Liver (tissue), 9 donors: Measurements from ENCODE around the gene ADAM10. TPM values are rescaled to one million over a fixed set of nuclear protein-coding genes. Genes with fewer than 3 reads are reported as not detected.

ENCODE experiments used
- DNase-seq: peaks from one replicate; pipeline ENCODE4 v3.0.0-alpha.2; 2017; ENCODE audit warnings: low spot score
- H3K27ac ChIP-seq, 2 donors: one replicate each; pipeline ENCODE4 v1.7.0; 2013; ENCODE audit warnings: inconsistent platforms in 2 of 2, low read length in 2 of 2, control low read depth in 1 of 2, low read depth in 1 of 2, mild to moderate bottlenecking in 1 of 2
- H3K27me3 ChIP-seq, 4 donors: one replicate each; pipeline versions ENCODE4 v1.6.1 to v1.7.0; 2013; ENCODE audit warnings: low read length in 3 of 4, inconsistent platforms in 1 of 4, mild to moderate bottlenecking in 1 of 4, moderate library complexity in 1 of 4; ENCODE audit not compliant: control insufficient read depth in 4 of 4, insufficient read depth in 4 of 4
- H3K36me3 ChIP-seq, 4 donors: one replicate each; pipeline versions ENCODE4 v1.6.1 to v1.7.0; 2013; ENCODE audit warnings: low read length in 3 of 4, mild to moderate bottlenecking in 3 of 4, low read depth in 1 of 4, moderate library complexity in 1 of 4; ENCODE audit not compliant: control insufficient read depth in 4 of 4, insufficient read depth in 3 of 4
- H3K4me1 ChIP-seq, 4 donors: one replicate each; pipeline versions ENCODE4 v1.6.1 to v1.7.0; 2013; ENCODE audit warnings: low read length in 3 of 4, mild to moderate bottlenecking in 3 of 4, moderate library complexity in 1 of 4; ENCODE audit not compliant: control insufficient read depth in 4 of 4, insufficient read depth in 4 of 4
- H3K4me3 ChIP-seq, 3 donors: one replicate each; pipeline versions ENCODE4 v1.6.1 to v1.7.0; 2013; ENCODE audit warnings: low read length in 3 of 3, control low read depth in 1 of 3, low read depth in 1 of 3, mild to moderate bottlenecking in 1 of 3
- H3K9ac ChIP-seq, 2 donors: one replicate each; pipeline ENCODE4 v1.7.0; 2013; ENCODE audit warnings: low read length in 2 of 2, mild to moderate bottlenecking in 2 of 2, moderate library complexity in 2 of 2, control low read depth in 1 of 2, low read depth in 1 of 2
- H3K9me3 ChIP-seq, 4 donors: one replicate each; pipeline versions ENCODE4 v1.6.1 to v1.7.0; 2013; ENCODE audit warnings: low read length in 3 of 4; ENCODE audit not compliant: control insufficient read depth in 4 of 4
- CTCF ChIP-seq: fragments of 150-350 bp; IDR thresholded peaks from 2 replicates; pipeline ENCODE4 v1.5.1; 2017; ENCODE audit warnings: improper control_type of control experiment, low read depth, low read length; ENCODE audit not compliant: missing input control
- EGR1 ChIP-seq, 2 donors: IDR thresholded peaks; 2 replicates each; pipeline ENCODE4 v1.6.1; 2016 to 2018; ENCODE audit warnings: antibody characterized with exemption in 2 of 2, low read depth in 2 of 2
- FOXA2 ChIP-seq: IDR thresholded peaks from 2 replicates; pipeline ENCODE4 v1.6.1; 2016; ENCODE audit warnings: antibody characterized with exemption
- GABPA ChIP-seq, 2 donors: IDR thresholded peaks in 1 of 2; conservative IDR thresholded peaks in 1 of 2; 2 replicates each; pipeline ENCODE4 v1.6.1; 2016; ENCODE audit warnings: antibody characterized with exemption in 2 of 2, mild to moderate bottlenecking in 1 of 2, moderate library complexity in 1 of 2
- HNF4A ChIP-seq, 2 donors: conservative IDR thresholded peaks; 2 replicates each; pipeline ENCODE4 v1.6.1; 2016; ENCODE audit warnings: antibody characterized with exemption in 2 of 2, mild to moderate bottlenecking in 2 of 2
- HNF4G ChIP-seq: IDR thresholded peaks from 2 replicates; pipeline ENCODE4 v1.6.1; 2016; ENCODE audit warnings: antibody characterized with exemption
- JUND ChIP-seq, 2 donors: IDR thresholded peaks; 2 replicates each; pipeline ENCODE4 v1.6.1; 2016; ENCODE audit warnings: antibody characterized with exemption in 2 of 2
- NR2F2 ChIP-seq: IDR thresholded peaks from 2 replicates; pipeline ENCODE4 v1.6.1; 2016; ENCODE audit warnings: antibody characterized with exemption
- RAD21 ChIP-seq, 2 donors: IDR thresholded peaks; 2 replicates each; pipeline ENCODE4 v1.6.1; 2016; ENCODE audit warnings: antibody characterized with exemption in 2 of 2, mild to moderate bottlenecking in 2 of 2
- SP1 ChIP-seq: IDR thresholded peaks from 2 replicates; pipeline ENCODE4 v1.6.1; 2018; ENCODE audit warnings: antibody characterized with exemption, mild to moderate bottlenecking
- TAF1 ChIP-seq: conservative IDR thresholded peaks from 2 replicates; pipeline ENCODE4 v1.6.1; 2016; ENCODE audit warnings: antibody characterized with exemption, mild to moderate bottlenecking
- WGBS: extraction: QIAGEN DNeasy Blood & Tissue Kit; methylation state at CpG from one replicate; pipeline ENCODE4 v1.1.7; 2013; 5-methylcytosine and 5-hydroxymethylcytosine counted together
- polyA plus RNA-seq, 2 donors: library from polyadenylated mRNA; stranded (reverse) in 1 of 2; unstranded in 1 of 2; fragments of 200-250 nt in 1 of 2; fragments of >200 nt in 1 of 2; fragmentation: Nextera tagmentation in 1 of 2; extraction: Ambion mirVana in 1 of 2; gene quantifications; one replicate each; pipeline versions ENCODE4 v1.2.1 to v1.2.3, GENCODE V29; 2013 to 2015
- total RNA-seq, 2 donors: library from RNA; depleted of rRNA; stranded (reverse); fragments of >200 nt; gene quantifications; one replicate each; pipeline ENCODE4 v1.2.3, GENCODE V29; 2014
- TF ChIP-seq, protein P1 (sequence below): IDR thresholded peaks from 2 replicates; pipeline ENCODE4 v1.6.1; 2016; ENCODE audit warnings: antibody characterized with exemption
- TF ChIP-seq, protein P2 (sequence below): IDR thresholded peaks from 2 replicates; pipeline ENCODE4 v1.6.1; 2016; ENCODE audit warnings: antibody characterized with exemption
- TF ChIP-seq, protein P3 (sequence below): IDR thresholded peaks from 2 replicates; pipeline ENCODE4 v1.6.1; 2016; ENCODE audit warnings: antibody characterized with exemption, mild to moderate bottlenecking
- donor health status: healthy.
- donor health status: healthy.
- donor health status: healthy.
- donor health status: healthy.
- donor health status: healthy.

Gene ADAM10
- total and polyA plus RNA-seq, 4 donors: 12.6 to 55.6 (median 34.6) TPM

GRCh38 chr15:58684036-58684710 lies 65.3 kb downstream of the ADAM10 start:
- Histone ChIP-seq H3K4me1 (peaks cover 1 to 5% (median 2%) of the 10 kb centered on the region in 4 donors), H3K4me3 (no peak overlapping the region), H3K27me3 (no peaks in the 10 kb centered on the region), H3K9me3 (no peaks in the 10 kb centered on the region), H3K36me3 (no peaks in the 10 kb centered on the region), H3K27ac (no peak overlapping the region), H3K9ac (no peak overlapping the region)
- WGBS: 72% methylated on average over 3 of the region's 3 CpGs
- TF ChIP-seq NR2F2: peak; percentile 22
- TF ChIP-seq HNF4A (conservative IDR thresholded peaks at IDR 0.05): peak; percentile 60 to 72
- no peak for TF ChIP-seq SP1
- TF ChIP-seq RAD21 (IDR thresholded peaks at IDR 0.05): peak in 1 of 2 donors; percentile 6
- peak; percentile 23 for TF ChIP-seq HNF4G
- TF ChIP-seq, protein P1, sequence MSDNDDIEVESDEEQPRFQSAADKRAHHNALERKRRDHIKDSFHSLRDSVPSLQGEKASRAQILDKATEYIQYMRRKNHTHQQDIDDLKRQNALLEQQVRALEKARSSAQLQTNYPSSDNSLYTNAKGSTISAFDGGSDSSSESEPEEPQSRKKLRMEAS: peak; percentile 19
- DNase-seq: no peak

- H3K9ac ChIP-seq: no peak overlapping the region
- no peak overlapping the region for H3K27ac ChIP-seq
- DNase-seq: no peak
- TF ChIP-seq, protein P2, sequence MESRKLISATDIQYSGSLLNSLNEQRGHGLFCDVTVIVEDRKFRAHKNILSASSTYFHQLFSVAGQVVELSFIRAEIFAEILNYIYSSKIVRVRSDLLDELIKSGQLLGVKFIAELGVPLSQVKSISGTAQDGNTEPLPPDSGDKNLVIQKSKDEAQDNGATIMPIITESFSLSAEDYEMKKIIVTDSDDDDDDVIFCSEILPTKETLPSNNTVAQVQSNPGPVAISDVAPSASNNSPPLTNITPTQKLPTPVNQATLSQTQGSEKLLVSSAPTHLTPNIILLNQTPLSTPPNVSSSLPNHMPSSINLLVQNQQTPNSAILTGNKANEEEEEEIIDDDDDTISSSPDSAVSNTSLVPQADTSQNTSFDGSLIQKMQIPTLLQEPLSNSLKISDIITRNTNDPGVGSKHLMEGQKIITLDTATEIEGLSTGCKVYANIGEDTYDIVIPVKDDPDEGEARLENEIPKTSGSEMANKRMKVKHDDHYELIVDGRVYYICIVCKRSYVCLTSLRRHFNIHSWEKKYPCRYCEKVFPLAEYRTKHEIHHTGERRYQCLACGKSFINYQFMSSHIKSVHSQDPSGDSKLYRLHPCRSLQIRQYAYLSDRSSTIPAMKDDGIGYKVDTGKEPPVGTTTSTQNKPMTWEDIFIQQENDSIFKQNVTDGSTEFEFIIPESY: no peak
- TF ChIP-seq, protein P1: no peak
- TF ChIP-seq HNF4G: no peak
- no peak for TF ChIP-seq TAF1
- TF ChIP-seq HNF4A (conservative IDR thresholded peaks at IDR 0.05): no peak
- TF ChIP-seq EGR1 (IDR thresholded peaks at IDR 0.05; ENCODE audit: low read depth in 2 of 2): no peak
- no peak for TF ChIP-seq NR2F2
- TF ChIP-seq, protein P3, sequence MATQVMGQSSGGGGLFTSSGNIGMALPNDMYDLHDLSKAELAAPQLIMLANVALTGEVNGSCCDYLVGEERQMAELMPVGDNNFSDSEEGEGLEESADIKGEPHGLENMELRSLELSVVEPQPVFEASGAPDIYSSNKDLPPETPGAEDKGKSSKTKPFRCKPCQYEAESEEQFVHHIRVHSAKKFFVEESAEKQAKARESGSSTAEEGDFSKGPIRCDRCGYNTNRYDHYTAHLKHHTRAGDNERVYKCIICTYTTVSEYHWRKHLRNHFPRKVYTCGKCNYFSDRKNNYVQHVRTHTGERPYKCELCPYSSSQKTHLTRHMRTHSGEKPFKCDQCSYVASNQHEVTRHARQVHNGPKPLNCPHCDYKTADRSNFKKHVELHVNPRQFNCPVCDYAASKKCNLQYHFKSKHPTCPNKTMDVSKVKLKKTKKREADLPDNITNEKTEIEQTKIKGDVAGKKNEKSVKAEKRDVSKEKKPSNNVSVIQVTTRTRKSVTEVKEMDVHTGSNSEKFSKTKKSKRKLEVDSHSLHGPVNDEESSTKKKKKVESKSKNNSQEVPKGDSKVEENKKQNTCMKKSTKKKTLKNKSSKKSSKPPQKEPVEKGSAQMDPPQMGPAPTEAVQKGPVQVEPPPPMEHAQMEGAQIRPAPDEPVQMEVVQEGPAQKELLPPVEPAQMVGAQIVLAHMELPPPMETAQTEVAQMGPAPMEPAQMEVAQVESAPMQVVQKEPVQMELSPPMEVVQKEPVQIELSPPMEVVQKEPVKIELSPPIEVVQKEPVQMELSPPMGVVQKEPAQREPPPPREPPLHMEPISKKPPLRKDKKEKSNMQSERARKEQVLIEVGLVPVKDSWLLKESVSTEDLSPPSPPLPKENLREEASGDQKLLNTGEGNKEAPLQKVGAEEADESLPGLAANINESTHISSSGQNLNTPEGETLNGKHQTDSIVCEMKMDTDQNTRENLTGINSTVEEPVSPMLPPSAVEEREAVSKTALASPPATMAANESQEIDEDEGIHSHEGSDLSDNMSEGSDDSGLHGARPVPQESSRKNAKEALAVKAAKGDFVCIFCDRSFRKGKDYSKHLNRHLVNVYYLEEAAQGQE: no peak
- H3K27me3 ChIP-seq: no peaks in the 10 kb centered on the region
- no peaks in the 10 kb centered on the region for H3K9me3 ChIP-seq
- H3K4me1 ChIP-seq: peaks cover 1 to 5% (median 2%) of the 10 kb centered on the region in 4 donors
- H3K36me3 ChIP-seq: peaks cover 0 to 3% (median 0%) of the 10 kb centered on the region in 4 donors
- WGBS: 91% methylated on average over 2 of the region's 2 CpGs
- H3K4me3 ChIP-seq: no peak overlapping the region
Observed at GRCh38 chr15:58682234-58682633, 67.3 kb downstream of the ADAM10 start.

DNA sequence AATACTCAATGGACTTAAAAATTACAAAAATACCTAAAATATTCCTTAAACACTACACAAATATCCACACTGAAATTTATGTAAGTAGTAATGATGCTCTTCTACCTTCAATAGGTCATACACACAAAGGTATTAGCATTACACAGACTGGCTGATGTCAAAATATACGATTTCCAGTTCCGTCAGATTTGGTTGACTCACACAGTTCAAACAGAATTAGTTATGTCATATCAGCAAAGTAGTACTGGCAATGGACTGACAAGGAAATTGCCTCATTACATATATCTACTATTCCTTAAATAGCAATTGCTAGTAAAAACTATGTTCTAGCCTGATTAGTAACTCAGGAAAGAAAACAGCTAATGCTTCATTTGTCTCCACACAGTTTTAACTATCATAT lies 70.8 kb downstream of the ADAM10 start:
- Histone ChIP-seq H3K4me1 (no peaks in the 10 kb centered on the region), H3K36me3 (peaks cover 0 to 3% (median 0%) of the 10 kb centered on the region in 4 donors), H3K4me3 (no peak overlapping the region), H3K27me3 (no peaks in the 10 kb centered on the region), H3K9me3 (no peaks in the 10 kb centered on the region), H3K9ac (no peak overlapping the region), H3K27ac (no peak overlapping the region)
- 77% methylated on average over 2 of the region's 2 CpGs for WGBS
- TF ChIP-seq GABPA (IDR thresholded peaks at IDR 0.05 in 1 of 2, conservative IDR thresholded peaks at IDR 0.05 in 1 of 2) (no peak), NR2F2 (no peak), JUND (IDR thresholded peaks at IDR 0.05) (no peak), CTCF (no peak), FOXA2 (no peak), SP1 (no peak)
- TF ChIP-seq, protein P3: no peak
- TF ChIP-seq, protein P1: no peak
- DNase-seq: no peak
